Stimulated activated CD4-positive, alpha-beta T cell treated with anti-CD3 and anti-CD28 coated beads, TNF-alpha, amount 100 ng/mL, for 4 hours (primary cell): ENCODE results near the gene KRT16.
"Not testable (repeated sequence)": the region's sequence is repeated elsewhere in the genome, so short reads cannot be mapped to it uniquely, and the experiment has no call there.

Experiments
- DNase-seq, 3 experiments: peaks; one replicate each; pipeline ENCODE4 v3.0.0-alpha.2; 2020; ENCODE audit warnings: low read depth in 3 of 3

KRT16 gene

DNA sequence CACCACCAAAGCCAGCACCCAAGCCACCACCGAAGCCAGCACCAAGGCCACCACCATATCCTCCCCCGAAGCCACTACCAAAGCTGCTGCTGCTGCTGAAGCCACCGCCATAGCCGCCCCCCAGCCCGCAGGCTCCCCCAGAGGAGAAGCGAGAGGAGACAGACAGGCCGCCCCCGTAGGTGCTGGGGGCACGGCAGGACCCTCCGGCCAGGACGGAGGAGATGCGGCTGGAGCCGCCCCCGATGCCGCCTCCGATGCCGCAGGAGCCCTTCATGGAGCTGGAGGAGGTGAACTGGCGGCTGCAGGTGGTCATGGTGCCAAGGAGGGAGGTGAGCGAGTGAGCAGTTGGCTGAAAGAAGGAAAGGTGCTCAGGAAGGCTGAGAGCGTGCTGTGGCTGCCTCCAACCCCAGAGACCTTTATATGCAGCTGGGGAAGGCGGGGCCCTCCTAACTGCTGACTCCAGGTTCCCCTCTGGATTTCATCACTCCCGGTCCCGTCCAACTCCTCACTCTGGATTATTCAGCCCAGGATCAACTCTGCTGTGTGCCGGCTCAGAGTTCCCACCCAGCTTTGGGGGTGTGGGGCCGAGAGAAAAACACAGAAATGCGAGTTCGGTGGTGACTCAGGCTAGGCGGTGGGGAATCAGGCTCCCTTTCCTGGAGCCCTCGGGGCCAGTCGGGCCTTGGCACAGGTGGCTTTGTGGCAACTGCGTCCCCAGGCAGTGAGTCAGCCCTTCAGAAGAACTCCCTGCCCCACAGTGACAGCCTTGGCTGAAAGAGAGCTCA lies at the start of gene KRT16:
TSS of gene KRT16 (minus strand) at position 392 of the 785 bp plus-strand sequence. CDS start at position 313, 79 bp downstream.
- not testable (repeated sequence) for DNase-seq

DNA sequence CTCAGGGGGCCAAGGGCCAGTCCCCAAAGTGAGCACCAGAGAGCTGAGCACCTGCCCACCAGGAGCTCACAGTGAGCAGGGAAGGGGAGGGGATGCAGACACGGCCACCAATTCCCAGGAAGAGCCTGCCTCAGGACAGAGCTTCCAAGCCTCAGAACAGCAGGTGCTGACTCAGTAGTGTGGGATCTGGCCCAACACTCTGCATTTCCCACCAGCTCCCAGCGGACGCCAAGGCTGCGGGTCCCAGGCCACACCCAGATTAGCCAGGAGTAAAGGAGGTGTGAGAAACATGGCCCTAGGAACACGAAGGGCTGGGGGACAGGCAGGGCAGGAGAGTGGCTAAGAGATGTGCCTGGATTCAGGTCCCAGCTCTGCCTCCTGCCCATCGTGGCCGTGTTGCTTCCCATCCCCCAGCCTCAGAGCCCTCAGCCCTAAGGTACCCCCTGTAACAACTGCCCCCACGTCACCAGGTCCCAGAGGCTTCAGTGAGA lies 47.7 kb upstream of the KRT16 start:
- no peak for DNase-seq

DNA sequence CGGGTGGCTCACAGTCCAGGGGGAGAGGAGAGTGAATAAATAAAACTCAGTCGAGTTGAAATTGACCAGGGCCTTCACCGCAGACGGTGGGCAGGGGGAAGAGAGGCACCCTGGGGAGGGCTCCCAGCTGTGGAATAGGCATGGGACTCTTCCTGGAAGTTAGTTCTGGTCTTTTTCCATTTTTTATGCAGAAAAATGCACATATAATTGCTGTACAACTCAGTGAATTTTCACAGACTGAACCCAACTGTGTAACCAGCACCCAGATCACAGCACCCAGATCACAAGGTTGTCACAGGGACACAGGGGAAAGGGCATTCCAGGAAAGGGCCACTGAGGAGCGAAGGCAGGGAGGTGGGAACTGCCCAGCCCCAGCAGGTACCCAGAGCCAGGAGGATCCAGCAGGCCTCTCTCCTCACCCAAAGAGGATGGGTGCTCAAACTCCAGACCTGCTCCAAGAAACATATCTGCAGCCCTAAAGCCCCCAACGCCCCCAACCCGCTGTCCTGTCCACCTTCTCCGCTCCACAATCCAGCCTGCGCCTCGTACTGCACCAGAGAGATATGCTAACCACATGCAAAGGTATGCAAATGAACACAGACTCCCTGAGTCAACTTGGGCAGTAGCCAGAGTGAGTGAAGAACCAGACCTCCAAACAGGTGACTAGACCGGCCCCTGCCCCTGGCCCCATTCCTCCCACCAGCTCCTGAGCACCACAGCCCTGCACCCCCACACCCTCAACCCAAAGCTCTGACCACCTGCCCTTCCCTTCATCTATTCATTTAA lies 47.1 kb upstream of the KRT16 start:
- no peak for DNase-seq

DNA sequence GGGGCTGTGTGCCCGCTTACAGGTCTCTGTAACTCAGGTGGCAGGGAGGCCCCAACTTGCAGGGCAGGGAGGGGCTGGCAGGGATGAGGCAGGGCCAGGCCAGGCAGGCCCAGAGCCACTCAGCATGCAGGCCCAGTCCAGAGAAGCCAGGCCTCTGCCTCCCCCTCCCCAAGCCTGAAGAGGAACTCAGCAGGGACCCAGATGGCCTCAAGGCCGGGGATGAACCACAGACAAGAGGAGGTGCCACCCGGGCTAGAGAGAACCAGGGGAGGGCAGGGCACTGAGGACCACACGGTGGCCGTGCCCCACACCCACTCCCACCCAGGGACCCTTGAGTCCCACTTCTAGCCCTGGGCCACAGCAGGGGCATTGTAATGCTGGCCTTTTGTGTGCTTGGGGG lies 46.3 kb upstream of the KRT16 start:
- no peak for DNase-seq

DNA sequence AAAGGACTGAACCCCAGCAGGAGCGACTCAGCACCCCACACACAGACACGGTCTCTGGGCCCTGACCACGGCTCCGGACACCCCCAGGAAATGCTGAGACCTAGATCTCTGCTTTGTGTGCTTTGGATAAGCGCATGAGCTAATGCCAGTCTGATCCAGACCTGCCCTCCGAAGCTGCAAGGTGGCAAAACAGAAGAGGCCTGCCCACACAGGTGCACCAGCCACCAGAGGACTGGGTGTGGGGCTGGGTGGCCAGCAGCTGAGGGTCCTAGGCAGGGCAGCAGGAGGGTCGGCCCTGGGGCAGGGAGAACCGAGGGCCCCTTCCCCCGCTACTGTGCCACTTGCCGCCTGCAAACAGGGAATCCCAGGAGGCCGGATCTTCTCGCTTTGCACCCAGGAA lies 45.4 kb upstream of the KRT16 start:
- no peak for DNase-seq

DNA sequence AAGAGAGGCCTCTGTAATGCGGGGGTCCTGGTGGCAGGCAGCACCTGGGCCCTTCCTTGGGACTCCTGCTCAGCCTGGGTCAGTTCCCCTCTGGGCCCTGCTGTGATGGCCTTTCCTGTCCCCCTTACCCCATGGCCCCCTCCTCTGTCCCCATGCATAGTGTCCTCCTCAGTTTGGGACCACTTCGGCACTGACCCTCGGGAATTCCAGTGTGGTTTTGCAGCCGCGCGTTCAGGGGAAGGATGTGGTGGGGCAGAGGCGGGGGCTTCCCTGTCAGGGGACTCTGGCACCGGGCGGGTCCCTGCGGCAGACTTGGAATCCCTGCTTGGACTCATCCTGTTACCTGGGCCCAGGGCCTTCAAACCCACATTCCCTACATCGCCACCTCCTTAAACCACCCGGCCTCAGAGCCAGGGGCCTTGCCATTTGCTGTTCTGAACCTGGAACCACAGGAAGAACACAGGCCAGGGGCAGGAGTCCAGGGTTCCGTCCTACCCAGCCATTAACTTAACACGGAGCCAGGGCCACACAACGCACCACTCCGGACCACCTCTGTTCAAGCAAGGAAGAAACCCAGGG lies 44.7 kb upstream of the KRT16 start:
- DNase-seq, result no peak

DNA sequence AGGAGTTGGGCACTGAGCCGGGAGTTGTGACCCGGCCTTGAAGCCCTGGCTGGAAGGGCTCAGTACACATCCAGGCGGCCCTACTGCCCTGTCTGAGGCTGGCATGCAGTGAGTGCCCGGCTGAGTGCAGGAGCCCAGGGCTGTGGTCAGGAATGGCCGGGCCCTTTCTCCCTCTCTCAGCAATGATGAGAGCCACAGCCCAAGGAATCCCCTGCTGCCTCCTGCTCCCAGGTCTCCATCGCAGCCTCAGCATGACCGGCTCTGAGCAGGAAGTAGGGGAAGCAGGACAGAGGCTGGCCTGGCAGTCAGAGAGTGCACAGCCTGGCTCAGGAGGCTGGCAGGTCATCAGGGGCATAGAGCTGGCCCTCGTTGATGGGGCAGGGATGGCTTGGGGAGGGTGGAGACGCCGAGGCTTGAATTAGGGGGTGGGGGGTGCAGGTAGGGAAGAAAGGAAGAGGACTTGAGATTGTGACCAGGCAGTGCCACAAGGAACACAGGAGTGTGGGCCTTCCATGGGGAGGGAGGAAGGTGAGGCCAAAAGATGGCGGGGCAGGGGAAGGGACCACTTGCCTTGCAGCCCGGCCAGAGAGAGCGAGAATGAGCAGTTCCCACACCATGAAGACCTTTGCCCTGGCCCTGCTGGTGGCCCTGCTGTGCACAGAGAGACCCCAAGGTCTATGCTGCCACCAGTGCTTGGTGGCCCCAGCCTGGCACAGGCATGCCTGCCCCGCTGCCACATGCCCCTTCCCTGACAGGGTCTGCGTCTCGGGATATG lies 43.9 kb upstream of the KRT16 start:
- no peak for DNase-seq

DNA sequence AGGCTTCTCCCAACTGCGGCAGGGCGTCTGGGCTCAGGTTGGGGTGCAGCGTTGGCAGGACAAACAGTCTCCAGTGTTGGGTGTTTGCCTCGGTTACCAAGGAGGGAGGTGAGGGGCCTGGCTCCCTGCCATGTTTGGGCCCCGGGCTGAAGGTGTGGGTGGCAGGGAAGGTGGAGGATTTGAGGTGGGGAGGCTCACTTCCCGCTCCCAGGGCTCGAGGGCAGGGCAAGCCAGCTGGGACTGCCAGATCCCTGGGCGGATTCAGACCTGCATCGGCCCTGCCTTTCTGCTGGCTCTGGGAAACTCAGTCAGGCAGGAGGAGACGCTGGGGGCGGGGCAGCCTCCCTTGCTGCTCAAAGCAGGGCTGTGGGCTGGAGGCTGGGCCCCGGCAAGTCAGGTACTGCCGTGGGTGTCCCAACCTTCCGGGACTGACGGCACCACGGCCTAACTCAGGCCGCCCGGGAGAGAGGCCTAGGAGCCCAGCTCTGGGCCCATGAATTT lies 43.1 kb upstream of the KRT16 start:
- DNase-seq, result no peak

DNA sequence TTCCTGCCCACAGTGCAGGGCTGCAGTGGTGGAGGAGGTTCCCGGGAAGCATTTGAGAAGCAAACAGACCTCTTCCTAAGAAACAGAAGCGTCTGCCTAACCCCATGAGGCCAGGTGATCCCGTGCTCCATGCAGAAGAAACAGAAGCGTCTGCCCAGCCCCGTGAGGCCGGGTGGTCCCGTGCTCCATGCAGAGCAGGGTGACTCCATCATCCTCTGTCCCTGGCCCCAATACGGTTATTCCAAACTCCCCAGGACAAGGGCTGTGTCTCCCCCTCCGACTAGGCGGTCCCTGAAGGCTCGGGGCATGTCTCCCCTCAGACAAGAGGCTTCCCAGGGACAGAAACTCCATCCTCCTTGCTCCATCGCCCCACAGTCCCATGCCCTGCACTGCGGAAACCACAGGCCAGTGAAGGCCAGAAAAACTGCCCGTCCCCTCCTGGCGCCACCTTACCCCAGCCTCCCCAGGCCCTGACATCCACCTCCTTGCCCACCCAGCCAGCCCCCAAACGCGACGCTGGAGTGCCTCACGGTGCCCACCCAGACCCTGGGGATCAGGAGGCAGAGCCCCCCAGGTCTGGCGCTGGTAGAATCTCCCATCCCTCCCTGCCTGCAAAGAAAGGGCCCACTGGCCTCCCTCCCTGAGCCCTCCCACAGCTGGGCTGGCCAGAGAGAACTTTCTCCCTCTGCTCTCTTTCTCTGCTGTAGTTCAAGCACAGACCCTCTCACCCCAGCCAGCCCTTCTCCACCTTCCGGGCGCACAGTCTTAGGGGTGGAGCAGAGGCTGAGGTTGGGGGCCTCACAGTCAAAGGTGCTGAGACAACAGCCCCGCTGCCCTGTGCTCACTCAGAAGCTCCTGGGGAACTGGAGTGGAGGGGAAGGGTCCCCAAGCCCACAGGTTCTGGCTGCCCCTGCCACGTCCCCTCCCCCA lies 42.4 kb upstream of the KRT16 start:
- no peak for DNase-seq

DNA sequence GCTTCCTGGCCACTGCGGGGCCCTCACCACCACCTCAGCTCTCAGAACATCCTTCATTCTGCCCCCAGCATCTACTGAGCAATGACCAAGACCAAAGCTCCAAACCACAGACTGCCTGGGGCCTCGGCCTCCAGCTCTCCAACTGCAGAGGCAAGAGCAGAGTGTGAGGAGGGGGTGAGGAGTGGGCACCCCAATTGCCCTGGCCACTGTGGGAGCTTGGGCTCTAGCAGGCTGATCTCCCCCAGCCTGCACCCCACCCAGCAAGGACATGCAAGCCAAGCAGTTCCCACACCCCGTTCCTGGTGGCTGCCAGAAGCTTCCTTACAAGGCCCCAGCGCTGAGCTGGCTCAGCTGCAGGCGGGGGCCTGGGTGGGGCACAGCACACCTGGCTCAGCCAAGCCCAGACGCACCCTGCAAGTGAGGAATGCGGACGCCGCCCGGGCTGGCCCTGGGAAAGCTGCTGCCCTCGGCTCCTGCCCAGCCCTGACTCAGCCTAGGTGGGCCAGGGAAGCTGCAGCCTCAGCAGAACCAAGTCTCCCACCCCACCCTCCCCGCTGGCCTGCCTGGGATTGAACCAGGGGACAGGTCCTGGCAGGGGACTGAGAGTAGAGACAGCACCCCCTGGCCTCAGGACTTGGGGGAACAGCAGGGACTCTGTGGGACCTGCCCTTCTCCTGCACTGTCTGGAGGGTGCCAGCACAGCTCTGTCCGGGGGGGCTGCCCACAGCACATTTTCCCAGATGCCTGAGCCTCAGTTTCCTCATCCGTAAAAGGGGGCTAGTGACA lies 41.5 kb upstream of the KRT16 start:
- no peak for DNase-seq

DNA sequence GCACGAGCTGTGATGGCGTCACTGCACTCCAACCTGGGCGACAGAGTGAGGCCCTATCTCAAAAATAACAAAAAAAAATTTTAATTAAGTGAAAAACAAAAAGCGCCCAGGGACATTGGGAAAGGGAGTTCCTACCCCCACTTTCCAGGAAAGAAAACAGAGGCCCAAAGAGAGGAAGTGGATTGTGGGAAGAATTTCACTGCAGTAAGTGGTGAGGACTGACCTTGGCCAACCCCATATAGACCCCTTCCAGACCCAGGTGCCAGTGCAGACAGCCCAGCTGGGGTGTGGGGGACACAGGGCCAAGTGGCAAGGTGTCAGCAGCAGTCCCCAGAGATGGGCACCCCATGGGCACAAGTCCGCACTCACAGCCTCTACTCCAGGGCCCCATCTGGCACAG lies 40.9 kb upstream of the KRT16 start:
- DNase-seq, result no peak

DNA sequence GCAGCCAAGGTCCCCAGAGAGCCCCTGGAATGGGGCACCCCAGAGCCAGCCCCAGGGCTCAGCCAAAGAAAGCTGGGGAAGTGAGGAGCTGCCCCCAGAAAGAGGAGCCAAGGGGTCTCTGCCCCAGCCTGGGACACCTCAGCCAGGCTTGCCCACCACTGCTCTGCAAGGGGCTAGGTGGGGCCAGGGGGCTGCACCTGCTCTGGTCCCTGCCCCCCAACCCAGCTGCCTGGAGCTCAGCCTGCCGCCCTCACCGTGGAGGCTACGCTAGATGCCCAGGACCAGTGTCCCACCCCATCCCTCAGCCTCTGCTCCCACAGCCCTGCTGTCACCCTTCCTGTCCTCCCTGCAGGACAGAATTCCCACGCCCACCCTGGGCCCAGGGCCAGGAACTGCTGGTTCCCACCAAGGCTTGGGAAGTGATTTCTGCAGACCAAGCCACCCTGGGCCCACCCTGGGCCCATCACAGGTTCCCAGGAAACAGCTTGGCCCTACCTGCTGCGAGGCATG lies 39.9 kb upstream of the KRT16 start:
- no peak for DNase-seq

DNA sequence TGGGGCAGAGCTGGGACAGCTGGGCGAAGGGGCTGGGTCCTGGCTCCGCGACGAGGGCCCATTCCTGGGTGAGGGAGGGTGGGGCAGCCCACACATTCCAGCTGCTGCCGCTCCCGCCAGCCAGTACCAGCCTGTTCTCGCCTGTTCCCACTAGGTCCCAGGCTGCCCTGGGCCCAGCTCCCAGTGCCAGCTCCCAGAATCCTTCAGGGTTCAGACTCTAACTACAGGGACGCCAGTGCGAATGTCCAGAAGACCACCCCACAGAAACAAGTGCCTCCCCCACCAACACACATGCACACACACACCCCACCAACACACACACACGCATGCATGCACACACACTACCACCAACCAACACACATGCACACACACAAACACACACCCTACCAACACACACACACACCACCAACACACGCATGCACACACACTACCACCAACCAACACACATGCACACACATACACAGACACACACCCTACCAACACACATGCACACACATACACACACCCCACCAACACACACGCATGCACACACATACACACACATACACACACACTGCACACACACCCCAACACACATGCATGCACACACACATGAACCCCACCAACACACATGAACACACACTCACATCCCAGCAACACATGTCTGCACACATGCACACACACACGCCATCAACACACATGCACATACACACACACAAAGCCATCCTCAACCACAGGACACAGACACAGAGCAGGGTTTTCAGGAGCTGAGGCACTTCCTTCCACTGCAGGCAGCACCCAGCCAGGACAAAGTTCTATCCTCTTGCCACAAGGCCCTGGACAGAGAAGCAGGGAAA lies 39.3 kb upstream of the KRT16 start:
- no peak for DNase-seq

DNA sequence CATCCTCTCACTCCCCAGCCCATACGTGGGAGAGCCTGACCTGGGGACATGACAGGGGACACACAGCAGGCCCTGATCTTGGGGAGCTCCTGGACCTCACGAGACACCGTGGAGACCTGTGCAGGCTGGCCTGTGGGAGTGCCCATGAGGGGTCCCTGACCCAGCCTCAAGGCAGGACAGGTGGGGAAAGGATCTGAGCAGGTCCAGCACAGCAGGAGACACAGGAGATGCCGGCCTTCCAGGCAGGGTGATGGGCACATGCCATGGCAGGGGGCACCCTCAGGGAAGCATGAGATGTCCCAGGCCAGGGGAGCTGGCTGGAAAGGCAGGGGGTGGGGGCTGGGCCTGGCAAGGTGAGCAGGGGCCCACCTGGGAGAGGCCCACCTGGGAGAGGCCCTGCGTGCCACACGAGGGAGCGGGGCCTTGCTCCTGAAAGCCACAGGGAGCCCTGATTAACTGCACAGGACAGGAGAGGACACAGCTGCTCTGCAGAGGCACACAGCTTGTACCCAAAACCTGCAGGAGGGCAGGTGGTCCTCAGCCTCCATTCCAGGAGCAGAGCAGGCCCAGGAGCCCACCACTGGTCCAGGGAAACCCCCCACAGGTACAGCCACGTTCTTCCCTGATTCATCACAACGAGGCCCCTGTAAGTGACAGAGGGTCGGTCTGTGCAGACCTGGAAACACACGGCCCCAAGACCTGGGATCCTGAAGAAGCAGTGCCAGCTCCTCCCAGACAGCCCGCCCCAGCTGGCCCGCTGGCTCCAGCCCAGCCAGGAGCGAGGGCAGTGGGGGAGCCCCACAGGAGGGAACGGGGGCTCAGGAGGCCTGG lies 38.4 kb upstream of the KRT16 start:
- no peak for DNase-seq

DNA sequence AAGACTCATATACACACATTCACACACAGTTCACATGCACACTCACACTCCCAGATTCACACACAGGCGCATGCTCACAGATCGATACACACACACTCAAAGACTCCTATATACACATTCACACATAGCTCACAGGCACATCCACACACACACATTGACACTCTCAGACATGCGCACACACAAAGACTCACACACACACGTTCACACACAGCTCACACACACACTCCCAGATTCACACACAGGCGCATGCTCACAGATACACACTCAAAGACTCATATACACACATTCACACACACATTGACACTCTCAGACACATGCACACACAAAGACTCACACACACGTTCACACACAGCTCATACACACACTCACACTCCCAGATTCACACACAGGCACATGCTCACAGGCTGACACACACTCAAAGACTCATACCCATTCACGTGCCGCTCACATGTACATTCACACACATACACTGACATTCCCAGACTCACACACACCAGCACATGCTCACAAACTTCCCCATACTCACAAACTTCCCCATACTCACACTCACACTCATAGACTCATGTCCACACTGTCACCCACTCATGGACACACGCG lies 37.5 kb upstream of the KRT16 start:
- DNase-seq, result no peak

DNA sequence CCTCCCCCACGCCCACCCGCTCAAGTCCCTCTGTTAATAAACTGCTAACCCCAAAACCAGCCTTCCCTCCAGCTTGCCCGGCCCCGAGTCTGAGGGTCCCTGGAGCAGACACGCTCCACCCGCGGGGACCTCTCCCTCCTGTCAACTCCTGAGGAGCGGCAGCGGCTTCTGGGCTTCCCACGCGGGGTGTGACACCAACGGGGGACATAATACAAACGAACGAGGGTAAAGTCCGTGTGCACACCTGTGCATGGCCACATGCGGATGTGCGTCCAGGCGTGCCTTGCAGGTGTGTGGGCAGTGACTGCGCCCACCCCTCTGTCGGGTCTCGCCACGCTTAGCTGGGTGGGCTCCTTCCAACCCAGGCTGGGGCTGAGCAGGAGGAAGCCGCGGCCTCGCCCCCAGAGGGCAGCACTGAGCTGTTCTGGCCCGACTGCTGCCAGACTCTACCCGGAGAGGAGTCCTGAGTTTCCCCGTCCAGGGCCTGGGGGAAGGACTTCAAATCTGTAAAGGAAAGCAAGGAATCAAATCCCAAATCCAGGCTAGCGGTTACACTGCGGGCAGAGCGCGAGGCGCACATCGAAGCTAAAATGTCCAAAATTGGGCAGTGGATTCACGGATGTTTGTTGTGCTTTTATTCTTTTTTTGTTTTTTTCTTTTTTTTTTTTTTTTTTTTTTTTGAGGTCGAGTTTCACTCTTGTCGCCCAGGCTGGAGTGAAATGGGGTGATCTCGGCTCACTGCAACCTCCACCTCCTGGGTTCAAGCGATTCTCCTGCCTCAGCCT lies 36.0 kb upstream of the KRT16 start:
- peak; percentile 57 to 85 (median 70) for DNase-seq
